ENCODE data around the gene ETFB.

- no peak for TF ChIP-seq EZH2 (IDR thresholded peaks at IDR 0.05)
- TF ChIP-seq, protein P1, sequence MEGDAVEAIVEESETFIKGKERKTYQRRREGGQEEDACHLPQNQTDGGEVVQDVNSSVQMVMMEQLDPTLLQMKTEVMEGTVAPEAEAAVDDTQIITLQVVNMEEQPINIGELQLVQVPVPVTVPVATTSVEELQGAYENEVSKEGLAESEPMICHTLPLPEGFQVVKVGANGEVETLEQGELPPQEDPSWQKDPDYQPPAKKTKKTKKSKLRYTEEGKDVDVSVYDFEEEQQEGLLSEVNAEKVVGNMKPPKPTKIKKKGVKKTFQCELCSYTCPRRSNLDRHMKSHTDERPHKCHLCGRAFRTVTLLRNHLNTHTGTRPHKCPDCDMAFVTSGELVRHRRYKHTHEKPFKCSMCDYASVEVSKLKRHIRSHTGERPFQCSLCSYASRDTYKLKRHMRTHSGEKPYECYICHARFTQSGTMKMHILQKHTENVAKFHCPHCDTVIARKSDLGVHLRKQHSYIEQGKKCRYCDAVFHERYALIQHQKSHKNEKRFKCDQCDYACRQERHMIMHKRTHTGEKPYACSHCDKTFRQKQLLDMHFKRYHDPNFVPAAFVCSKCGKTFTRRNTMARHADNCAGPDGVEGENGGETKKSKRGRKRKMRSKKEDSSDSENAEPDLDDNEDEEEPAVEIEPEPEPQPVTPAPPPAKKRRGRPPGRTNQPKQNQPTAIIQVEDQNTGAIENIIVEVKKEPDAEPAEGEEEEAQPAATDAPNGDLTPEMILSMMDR (IDR thresholded peaks at IDR 0.05 in 2 of 3, conservative IDR thresholded peaks at IDR 0.05 in 1 of 3; ENCODE audit: borderline replicate concordance in 1 of 3, insufficient read depth in 1 of 3, low read depth in 2 of 3, low read length in 2 of 3) = no peak
- TF ChIP-seq, protein P2, sequence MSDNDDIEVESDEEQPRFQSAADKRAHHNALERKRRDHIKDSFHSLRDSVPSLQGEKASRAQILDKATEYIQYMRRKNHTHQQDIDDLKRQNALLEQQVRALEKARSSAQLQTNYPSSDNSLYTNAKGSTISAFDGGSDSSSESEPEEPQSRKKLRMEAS (IDR thresholded peaks at IDR 0.05) = no peak
Observed at GRCh38 chr19:51305479-51305878, 60.7 kb downstream of the ETFB start.

Data from HCT116 (cell line).